ENCODE results near the gene KRR1. TPM values are rescaled to one million over a fixed set of nuclear protein-coding genes. Genes with fewer than 3 reads are reported as not detected.

The KRR1 gene
- total and polyA plus RNA-seq, 2 of the 13 experiments (the other 11 are each of a cell fraction or from before 2014, with no cell fraction given): 19.3 to 103 TPM

- TF ChIP-seq, protein P1, sequence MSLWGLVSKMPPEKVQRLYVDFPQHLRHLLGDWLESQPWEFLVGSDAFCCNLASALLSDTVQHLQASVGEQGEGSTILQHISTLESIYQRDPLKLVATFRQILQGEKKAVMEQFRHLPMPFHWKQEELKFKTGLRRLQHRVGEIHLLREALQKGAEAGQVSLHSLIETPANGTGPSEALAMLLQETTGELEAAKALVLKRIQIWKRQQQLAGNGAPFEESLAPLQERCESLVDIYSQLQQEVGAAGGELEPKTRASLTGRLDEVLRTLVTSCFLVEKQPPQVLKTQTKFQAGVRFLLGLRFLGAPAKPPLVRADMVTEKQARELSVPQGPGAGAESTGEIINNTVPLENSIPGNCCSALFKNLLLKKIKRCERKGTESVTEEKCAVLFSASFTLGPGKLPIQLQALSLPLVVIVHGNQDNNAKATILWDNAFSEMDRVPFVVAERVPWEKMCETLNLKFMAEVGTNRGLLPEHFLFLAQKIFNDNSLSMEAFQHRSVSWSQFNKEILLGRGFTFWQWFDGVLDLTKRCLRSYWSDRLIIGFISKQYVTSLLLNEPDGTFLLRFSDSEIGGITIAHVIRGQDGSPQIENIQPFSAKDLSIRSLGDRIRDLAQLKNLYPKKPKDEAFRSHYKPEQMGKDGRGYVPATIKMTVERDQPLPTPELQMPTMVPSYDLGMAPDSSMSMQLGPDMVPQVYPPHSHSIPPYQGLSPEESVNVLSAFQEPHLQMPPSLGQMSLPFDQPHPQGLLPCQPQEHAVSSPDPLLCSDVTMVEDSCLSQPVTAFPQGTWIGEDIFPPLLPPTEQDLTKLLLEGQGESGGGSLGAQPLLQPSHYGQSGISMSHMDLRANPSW (CRISPR knock-in tag; IDR thresholded peaks at IDR 0.05; ENCODE audit: borderline replicate concordance): no peak
- TF ChIP-seq ZMYM4 (CRISPR knock-in tag; IDR thresholded peaks at IDR 0.05): no peak
- TF ChIP-seq ZNF18 (CRISPR knock-in tag; IDR thresholded peaks at IDR 0.05; ENCODE audit: insufficient replicate concordance): no peak
- no peak for TF ChIP-seq ZMAT3 (CRISPR knock-in tag; conservative IDR thresholded peaks at IDR 0.05)
- TF ChIP-seq HHEX (CRISPR knock-in tag; IDR thresholded peaks at IDR 0.05): no peak
- TF ChIP-seq TEAD3 (CRISPR knock-in tag; optimal IDR thresholded peaks at IDR 0.05; ENCODE audit: borderline replicate concordance): no peak
- TF ChIP-seq HOXA5 (CRISPR knock-in tag; IDR thresholded peaks at IDR 0.05): no peak
These were observed 42.6 kb upstream of the KRR1 start (continued) for GRCh38 chr12:75553836-75554555.

- H3K27ac ChIP-seq (ENCODE audit: extremely low read length, insufficient read depth, low read length): no peak overlapping the region
- CTCF ChIA-PET (ENCODE audit: low intra/inter-chr PET ratio, low total read pairs): no interaction called here
These were observed 42.0 kb upstream of the KRR1 start for GRCh38 chr12:75553398-75553797.

More at GRCh38 chr12:75553398-75553797, 42.0 kb upstream of the KRR1 start:
- ATAC-seq (no peak), FAIRE-seq (no peak), DNase-seq (ENCODE audit: low spot score) (no peak)
- in situ Hi-C loops (cut with HindIII; ENCODE audit: extremely low pct_ligation_motif_present, low pct_unique_long_range_greater_than_20kb) (no loop called here), intact Hi-C loops (cut with micrococcal nuclease; ENCODE audit: unreplicated experiment) (loop anchor here (2.0 kb wide), 1 partner anchor 69 kb away; no protein-coding TSS in a partner anchor)
- H3K79me2 ChIP-seq (ENCODE audit: insufficient read depth, low read length): no peaks in the 10 kb centered on the region
- no peaks in the 10 kb centered on the region for H4K20me1 ChIP-seq (ENCODE audit: insufficient read depth, low read length)
- no TSS peak for BruUV-seq (replicated peaks)
- TF ChIP-seq ZFP90 (CRISPR knock-in tag; IDR thresholded peaks at IDR 0.05; ENCODE audit: borderline replicate concordance) (no peak), RBM39 (IDR thresholded peaks at IDR 0.05; ENCODE audit: low read depth, low read length, poor library complexity, severe bottlenecking) (no peak), NFE2L1 (CRISPR knock-in tag; IDR thresholded peaks at IDR 0.05; ENCODE audit: borderline replicate concordance) (no peak), ZNF101 (CRISPR knock-in tag; IDR thresholded peaks at IDR 0.05; ENCODE audit: borderline replicate concordance, low read depth) (no peak), TGIF2 (CRISPR knock-in tag; IDR thresholded peaks at IDR 0.05) (no peak), SATB2 (CRISPR knock-in tag; IDR thresholded peaks at IDR 0.05) (no peak), ZNF343 (CRISPR knock-in tag; IDR thresholded peaks at IDR 0.05) (no peak), PCBP1 (IDR thresholded peaks at IDR 0.05; ENCODE audit: borderline replicate concordance, low read depth, low read length) (no peak), HOXA9 (CRISPR knock-in tag; IDR thresholded peaks at IDR 0.05; ENCODE audit: borderline replicate concordance) (no peak), NFRKB (IDR thresholded peaks at IDR 0.05) (no peak), MED1 (CRISPR knock-in tag; IDR thresholded peaks at IDR 0.05) (no peak)
- no peak overlapping the region for H3K4me3 ChIP-seq (replicated peaks in 1 of 3; ENCODE audit: insufficient read depth in 1 of 3, low read depth in 2 of 3, low read length in 3 of 3)
- no peaks in the 10 kb centered on the region for H3K9me3 ChIP-seq (ENCODE audit: low read length)
- POLR2A ChIA-PET: no interaction called here
- no peak overlapping the region for H3K4me2 ChIP-seq (ENCODE audit: low read depth, low read length)
- 8% methylated on average over 1 of the region's 1 CpG for WGBS (ENCODE audit: low lambda C conversion rate)
- no peaks in the 10 kb centered on the region for H3K27me3 ChIP-seq (ENCODE audit: control insufficient read depth in 1 of 2, insufficient read depth in 2 of 2, low read length in 2 of 2)
- H3K9ac ChIP-seq (ENCODE audit: insufficient read depth, low read depth, low read length): no peak overlapping the region
- no peak overlapping the region for H2AFZ ChIP-seq (ENCODE audit: low read length)
- no peaks in the 10 kb centered on the region for H3K36me3 ChIP-seq (replicated peaks in 1 of 2; ENCODE audit: control insufficient read depth in 1 of 2, insufficient read depth in 2 of 2, low read length in 2 of 2)
- peaks cover 41% of the 10 kb centered on the region for H3K4me1 ChIP-seq (ENCODE audit: insufficient read depth, low read length)
